Upper lobe of right lung (tissue), 1 donor: ENCODE data around the gene TBC1D22A. TPM values are rescaled to one million over a fixed set of nuclear protein-coding genes. Genes with fewer than 3 reads are reported as not detected.
A peak's percentile ranks its signal among the peaks of the same experiment; 100 is the strongest.

ENCODE experiments used
- ATAC-seq: fragments of 200-7000 bp; cut with Tn5 transposase; one replicate; pipeline ENCODE4 v1.9.1; 2020; ENCODE audit warnings: mild to moderate bottlenecking, moderate library complexity
- DNase-seq: peaks from one replicate; pipeline ENCODE4 v3.0.0-alpha.2; 2020
- H3K27ac ChIP-seq: fragments of 200-600 bp; one replicate; pipeline ENCODE4 v1.8.0; 2022
- H3K27me3 ChIP-seq: fragments of 200-600 bp; one replicate; pipeline ENCODE4 v1.8.0; 2022; ENCODE audit warnings: mild to moderate bottlenecking
- H3K36me3 ChIP-seq: fragments of 200-600 bp; one replicate; pipeline ENCODE4 v1.8.0; 2022
- H3K4me1 ChIP-seq: fragments of 200-600 bp; one replicate; pipeline ENCODE4 v1.8.0; 2022
- H3K4me3 ChIP-seq: fragments of 200-600 bp; one replicate; pipeline ENCODE4 v1.8.0; 2022; ENCODE audit warnings: mild to moderate bottlenecking
- H3K9me3 ChIP-seq: fragments of 200-600 bp; one replicate; pipeline ENCODE4 v1.8.0; 2022
- intact Hi-C: fragments of 100-400 bp; cut with DNase I; formaldehyde crosslinking; loops from one replicate; pipeline ENCODE4 v1.11.0; 2022
- total RNA-seq: library from RNA; stranded (reverse); fragmentation: NEBNext Ultra II Directional; extraction: Animal tissue kit (Norgen Biotek cat#: 25700); gene quantifications from one replicate; pipeline ENCODE4 v1.2.1, GENCODE V29; 2021
- TF ChIP-seq, protein P1 (sequence below): fragments of 200-600 bp; IDR thresholded peaks from one replicate; pipeline ENCODE4 v1.8.0; 2022; ENCODE audit warnings: antibody characterized with exemption
- donor health status: DM: no; HTN: yes; CAD: no; lungs with severe emphysema.

TBC1D22A gene
- total RNA-seq, 1 donor from 2014 or later, result 31.3 TPM

DNA sequence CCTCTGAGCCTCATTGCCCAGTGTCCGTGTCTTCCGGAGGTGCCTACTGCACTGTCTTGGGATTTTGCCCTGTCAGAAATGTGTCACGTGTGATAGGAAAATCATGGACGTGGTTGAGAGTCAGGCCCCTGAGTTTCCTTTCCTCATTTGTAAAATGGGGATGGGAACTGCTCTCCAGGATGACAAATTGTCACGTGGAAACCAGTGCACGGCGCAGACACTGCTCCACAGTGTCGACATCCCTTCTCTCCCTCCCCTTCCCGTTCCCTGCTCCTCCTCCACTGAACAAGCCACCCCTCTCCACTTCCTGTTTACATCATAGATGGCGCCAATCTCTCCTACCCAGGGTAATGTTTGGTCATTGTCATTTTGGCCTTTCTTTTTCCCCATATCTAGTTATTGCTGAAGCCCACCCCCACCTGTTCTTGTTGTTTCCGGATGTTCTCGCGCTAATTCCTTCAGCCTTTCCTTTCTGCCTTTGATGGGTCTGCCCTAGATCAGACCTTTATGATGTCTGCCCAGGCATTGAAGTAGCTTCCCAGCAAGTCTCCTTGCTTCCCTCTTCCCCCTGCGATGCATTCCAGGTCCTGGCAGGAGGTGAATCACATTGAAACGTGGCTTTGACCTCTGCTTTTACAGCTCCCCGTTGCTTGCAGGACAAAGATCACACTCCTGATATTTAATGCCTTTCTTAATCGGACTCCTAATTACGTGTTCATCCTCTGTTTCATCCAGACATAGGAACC lies 91.8 kb downstream of the TBC1D22A start:
- intact Hi-C loops, result no loop called here
- H3K9me3 ChIP-seq, result no peaks in the 10 kb centered on the region
- no peak overlapping the region for H3K4me3 ChIP-seq
- peaks cover 7% of the 10 kb centered on the region for H3K36me3 ChIP-seq
- H3K27me3 ChIP-seq, result no peaks in the 10 kb centered on the region
- peak overlapping the region; percentile 65 for H3K27ac ChIP-seq
- ATAC-seq (peak; percentile 95), DNase-seq (peak; percentile 76)
- TF ChIP-seq, protein P1, sequence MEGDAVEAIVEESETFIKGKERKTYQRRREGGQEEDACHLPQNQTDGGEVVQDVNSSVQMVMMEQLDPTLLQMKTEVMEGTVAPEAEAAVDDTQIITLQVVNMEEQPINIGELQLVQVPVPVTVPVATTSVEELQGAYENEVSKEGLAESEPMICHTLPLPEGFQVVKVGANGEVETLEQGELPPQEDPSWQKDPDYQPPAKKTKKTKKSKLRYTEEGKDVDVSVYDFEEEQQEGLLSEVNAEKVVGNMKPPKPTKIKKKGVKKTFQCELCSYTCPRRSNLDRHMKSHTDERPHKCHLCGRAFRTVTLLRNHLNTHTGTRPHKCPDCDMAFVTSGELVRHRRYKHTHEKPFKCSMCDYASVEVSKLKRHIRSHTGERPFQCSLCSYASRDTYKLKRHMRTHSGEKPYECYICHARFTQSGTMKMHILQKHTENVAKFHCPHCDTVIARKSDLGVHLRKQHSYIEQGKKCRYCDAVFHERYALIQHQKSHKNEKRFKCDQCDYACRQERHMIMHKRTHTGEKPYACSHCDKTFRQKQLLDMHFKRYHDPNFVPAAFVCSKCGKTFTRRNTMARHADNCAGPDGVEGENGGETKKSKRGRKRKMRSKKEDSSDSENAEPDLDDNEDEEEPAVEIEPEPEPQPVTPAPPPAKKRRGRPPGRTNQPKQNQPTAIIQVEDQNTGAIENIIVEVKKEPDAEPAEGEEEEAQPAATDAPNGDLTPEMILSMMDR, result no peak
- H3K4me1 ChIP-seq, result no peaks in the 10 kb centered on the region

DNA sequence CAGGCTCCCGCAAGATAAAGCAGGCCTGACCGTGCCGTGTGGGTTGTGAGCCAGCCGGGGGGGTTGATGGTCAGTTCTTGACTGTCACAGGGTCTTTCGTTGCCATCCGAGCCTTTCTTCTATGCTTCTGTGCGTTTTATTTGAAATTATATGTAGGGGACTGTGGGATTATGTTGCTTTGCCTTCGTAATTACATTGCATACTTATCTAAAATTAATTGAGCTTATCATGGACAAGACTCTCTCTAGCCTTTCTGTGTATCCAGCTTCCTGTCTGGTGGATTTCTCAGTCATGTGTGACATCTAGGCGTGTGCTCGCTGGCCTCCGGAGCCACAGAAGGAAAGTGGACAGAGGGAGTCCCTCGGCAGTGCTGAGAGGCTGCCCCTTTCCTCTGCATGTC lies 93.2 kb downstream of the TBC1D22A start:
- no peaks in the 10 kb centered on the region for H3K27me3 ChIP-seq
- ATAC-seq, result no peak
- TF ChIP-seq, protein P1, result no peak
- DNase-seq, result no peak
- H3K27ac ChIP-seq, result no peak overlapping the region
- peaks cover 6% of the 10 kb centered on the region for H3K36me3 ChIP-seq
- H3K9me3 ChIP-seq, result no peaks in the 10 kb centered on the region
- no peak overlapping the region for H3K4me3 ChIP-seq
- no peaks in the 10 kb centered on the region for H3K4me1 ChIP-seq
- intact Hi-C loops, result no loop called here

DNA sequence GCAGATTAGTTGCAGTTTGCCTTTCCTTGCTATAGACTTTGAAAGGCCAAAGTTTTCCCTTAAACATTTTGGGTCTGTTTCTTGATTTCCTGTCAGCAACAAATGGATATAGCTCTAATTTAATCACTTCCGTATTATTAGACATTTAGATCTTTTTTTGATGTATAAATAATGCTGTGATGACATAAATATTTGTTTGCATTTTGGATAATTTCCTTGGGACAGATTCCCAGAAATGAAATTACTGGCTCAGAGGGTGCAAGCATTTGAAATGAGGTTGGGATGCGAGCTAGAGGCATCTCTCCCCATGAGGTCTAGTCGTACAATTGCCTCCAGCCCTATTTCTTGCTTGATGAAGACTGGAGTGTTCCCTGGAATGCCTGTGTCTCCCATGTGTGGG lies 94.2 kb downstream of the TBC1D22A start:
- H3K9me3 ChIP-seq, result no peaks in the 10 kb centered on the region
- no peak for DNase-seq
- H3K4me3 ChIP-seq, result no peak overlapping the region
- H3K27me3 ChIP-seq, result no peaks in the 10 kb centered on the region
- H3K36me3 ChIP-seq, result no peaks in the 10 kb centered on the region
- H3K4me1 ChIP-seq, result no peaks in the 10 kb centered on the region
- TF ChIP-seq, protein P1, result no peak
- intact Hi-C loops, result no loop called here
- no peak overlapping the region for H3K27ac ChIP-seq
- no peak for ATAC-seq

DNA sequence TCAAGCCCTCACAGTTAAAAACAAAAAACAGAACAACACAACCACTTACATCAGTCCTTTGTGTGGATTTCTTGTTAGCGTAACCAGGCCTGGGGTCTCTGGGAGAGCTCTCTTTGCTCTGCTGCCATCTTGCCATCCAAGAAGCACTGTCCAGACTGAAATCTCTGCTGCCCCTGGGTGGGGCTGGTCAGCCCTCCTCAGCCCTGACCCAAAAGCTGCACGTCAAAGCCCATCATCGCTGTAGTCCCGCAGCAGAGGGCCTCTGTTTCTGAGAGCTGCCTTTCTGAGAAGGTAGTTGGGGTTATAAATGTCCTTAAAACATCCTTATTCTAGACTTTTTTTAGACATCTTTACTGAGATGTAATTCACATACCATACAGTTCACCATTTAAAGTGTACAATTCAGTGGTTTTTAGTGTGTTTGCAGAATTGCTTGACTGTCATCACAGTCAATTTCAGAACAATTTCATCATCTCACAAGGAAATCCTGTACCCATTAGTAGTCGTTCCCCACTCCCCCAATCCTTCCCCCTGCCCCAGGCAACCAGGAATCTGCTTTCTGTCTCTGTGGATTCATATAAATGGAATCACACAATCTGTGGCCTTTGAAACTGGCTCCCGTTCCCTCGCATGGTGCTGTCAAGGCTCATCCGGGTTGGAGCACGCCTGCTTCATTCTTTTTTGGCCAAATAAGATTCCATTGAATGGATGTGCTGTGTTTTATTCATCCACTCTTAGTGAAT lies 94.9 kb downstream of the TBC1D22A start:
- no peaks in the 10 kb centered on the region for H3K36me3 ChIP-seq
- H3K4me1 ChIP-seq, result no peaks in the 10 kb centered on the region
- intact Hi-C loops, result no loop called here
- no peaks in the 10 kb centered on the region for H3K9me3 ChIP-seq
- ATAC-seq (no peak), DNase-seq (no peak)
- no peak overlapping the region for H3K27ac ChIP-seq
- TF ChIP-seq, protein P1, result no peak
- H3K4me3 ChIP-seq, result no peak overlapping the region
- H3K27me3 ChIP-seq, result no peaks in the 10 kb centered on the region

DNA sequence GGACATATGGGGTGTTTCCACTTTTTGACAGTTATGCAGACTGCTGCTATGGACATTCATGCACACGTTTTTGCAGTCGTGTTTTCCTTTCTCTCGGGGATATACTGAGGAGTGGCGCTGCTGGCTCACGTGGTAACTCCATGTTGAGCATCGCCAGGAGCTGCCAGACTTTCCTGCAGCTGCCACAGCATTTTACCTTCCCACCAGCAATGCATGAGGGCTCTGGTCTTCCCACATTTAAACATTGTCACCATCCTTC lies 95.4 kb downstream of the TBC1D22A start:
- intact Hi-C loops, result no loop called here
- no peak overlapping the region for H3K27ac ChIP-seq
- H3K4me1 ChIP-seq, result no peaks in the 10 kb centered on the region
- TF ChIP-seq, protein P1, result no peak
- H3K4me3 ChIP-seq, result no peak overlapping the region
- H3K36me3 ChIP-seq, result no peaks in the 10 kb centered on the region
- no peaks in the 10 kb centered on the region for H3K27me3 ChIP-seq
- H3K9me3 ChIP-seq, result no peaks in the 10 kb centered on the region
- no peak for DNase-seq
- ATAC-seq, result no peak
